ENCODE measurements around the gene ZNF487.

The ZNF487 gene

DNA sequence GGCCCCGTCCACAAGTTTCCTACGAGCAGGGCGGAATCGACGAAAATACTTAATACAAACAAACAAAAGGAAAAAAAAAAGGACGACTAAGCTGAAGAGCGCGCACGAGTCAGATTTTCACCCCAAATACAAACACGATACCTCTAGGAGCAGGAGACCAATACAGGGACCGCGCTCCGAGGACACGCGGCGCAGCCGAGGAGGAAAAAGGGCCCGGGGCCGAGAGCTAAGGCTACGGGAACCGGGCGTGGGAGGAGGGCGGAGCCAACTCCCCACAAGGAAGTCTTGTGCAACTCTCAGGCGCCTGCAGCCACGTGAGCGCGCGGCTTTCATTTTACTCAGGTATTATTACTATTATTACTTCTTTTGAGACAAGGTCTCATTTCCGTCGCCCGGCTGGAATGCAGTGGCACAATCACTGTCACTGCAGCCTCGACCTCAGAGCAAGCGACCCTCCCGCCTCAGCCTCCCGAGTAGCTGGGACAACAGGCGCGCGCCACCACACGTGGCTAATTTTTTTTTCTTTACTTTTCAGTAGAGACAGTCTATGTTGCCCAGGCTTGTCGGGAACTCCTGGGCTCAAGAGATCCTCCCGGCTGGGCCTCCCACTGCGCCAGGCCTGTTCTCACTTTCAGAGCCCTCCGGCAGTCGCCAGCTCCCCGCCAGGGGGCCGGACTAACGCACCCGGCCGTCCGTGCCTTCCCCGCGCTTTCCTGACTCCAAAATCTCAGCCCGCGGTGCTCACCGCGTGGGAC is 29.2 kb upstream of the ZNF487 start:
- H3K36me3 ChIP-seq (ENCODE audit: insufficient read depth, low read length) = no peaks in the 10 kb centered on the region

DNA sequence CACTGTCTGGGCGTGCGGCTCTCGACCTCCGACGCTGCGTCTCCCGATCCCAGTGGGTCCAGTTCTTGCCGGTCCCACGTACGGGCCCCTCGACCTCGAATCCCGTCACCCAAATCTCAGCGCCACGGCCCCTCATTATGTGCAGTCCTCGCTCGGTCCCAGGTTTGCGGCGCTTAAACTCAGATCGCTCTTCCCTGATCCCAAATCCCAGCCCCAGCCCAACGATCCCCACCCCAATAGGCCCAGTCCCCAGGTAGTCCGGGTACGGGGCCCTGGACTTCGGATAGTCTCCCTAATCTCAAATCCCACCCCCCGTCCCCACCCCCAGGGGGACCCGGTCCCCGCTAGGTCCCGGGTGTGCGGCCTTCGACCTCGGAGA is 28.6 kb upstream of the ZNF487 start:
- H3K9me3 ChIP-seq (ENCODE audit: low read length) = no peaks in the 10 kb centered on the region

More for the DNA sequence above, 29.2 kb upstream of the ZNF487 start:
- Histone ChIP-seq H3K9me3 (ENCODE audit: low read length) (no peaks in the 10 kb centered on the region), H3K4me3 (ENCODE audit: low read depth in 1 of 2, low read length in 2 of 2) (peak overlapping the region; percentile 55 to 83), H3K27me3 (ENCODE audit: control insufficient read depth in 1 of 2, insufficient read depth in 2 of 2, low read length in 2 of 2) (no peaks in the 10 kb centered on the region), H3K9ac (ENCODE audit: low read length) (peak overlapping the region; percentile 80), H3K4me1 (ENCODE audit: insufficient read depth, low read length) (peaks cover 31% of the 10 kb centered on the region), H3K27ac (ENCODE audit: low read depth, low read length) (peak overlapping the region; percentile 96)

DNA sequence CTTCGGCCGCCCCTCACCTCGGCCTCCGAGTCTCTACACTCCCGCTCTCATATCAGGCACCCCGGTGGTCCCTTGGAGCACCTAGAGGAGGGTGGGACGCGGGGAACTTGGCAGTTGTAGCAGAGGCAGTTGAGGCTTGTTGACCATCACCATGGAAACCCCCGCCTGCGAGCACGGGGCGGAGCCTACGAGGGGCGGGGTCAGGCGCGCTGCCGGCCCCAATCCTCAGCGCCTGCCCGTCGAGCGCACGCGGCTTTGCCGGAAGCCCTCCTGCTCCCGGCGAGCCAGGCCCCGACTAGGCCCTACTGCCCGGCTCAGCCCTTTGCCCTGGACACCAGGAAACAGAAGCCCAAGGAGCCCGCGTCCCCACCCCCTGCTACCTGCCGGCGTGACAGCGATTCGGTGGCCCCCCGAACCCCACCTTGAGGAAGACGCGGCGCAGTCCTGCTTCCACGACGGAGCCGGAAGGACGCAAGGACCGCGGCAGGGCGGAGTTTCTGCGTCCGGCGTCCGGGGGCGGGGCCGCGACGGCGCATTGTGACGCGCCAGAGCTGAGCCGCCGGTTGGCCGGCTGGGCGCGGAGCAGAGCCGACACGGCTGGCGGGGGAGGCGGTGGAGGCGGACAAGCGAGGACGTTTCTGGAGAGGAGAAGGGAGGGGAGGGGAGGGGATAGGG is 28.1 kb upstream of the ZNF487 start, which contains the start of gene HNRNPF:
Gene HNRNPF (minus strand): TSS at position 477 of the 675 bp plus-strand sequence. CDS start 21,302 bp downstream, outside the sequence.
- H3K9me3 ChIP-seq (ENCODE audit: low read length) = no peaks in the 10 kb centered on the region
- H3K36me3 ChIP-seq (ENCODE audit: insufficient read depth, low read length) = no peaks in the 10 kb centered on the region
- peak within 1 kb of the TSS; percentile 55 to 83 for H3K4me3 ChIP-seq (ENCODE audit: low read depth in 1 of 2, low read length in 2 of 2)
- peaks cover 22% of the 10 kb centered on the region for H3K4me1 ChIP-seq (ENCODE audit: insufficient read depth, low read length)
- H3K9ac ChIP-seq (ENCODE audit: low read length) = peak within 1 kb of the TSS; percentile 80
- no peaks in the 10 kb centered on the region for H3K27me3 ChIP-seq (ENCODE audit: control insufficient read depth in 1 of 2, insufficient read depth in 2 of 2, low read length in 2 of 2)
- peak within 1 kb of the TSS; percentile 96 for H3K27ac ChIP-seq (ENCODE audit: low read depth, low read length)

More for the DNA sequence above, 28.6 kb upstream of the ZNF487 start:
- H3K27ac ChIP-seq (ENCODE audit: low read depth, low read length) = peak overlapping the region; percentile 96
- H3K4me3 ChIP-seq (ENCODE audit: low read depth in 1 of 2, low read length in 2 of 2) = peak overlapping the region; percentile 55 to 83
- H3K36me3 ChIP-seq (ENCODE audit: insufficient read depth, low read length) = no peaks in the 10 kb centered on the region
- H3K9ac ChIP-seq (ENCODE audit: low read length) = peak overlapping the region; percentile 80
- H3K4me1 ChIP-seq (ENCODE audit: insufficient read depth, low read length) = peaks cover 26% of the 10 kb centered on the region
- H3K27me3 ChIP-seq (ENCODE audit: control insufficient read depth in 1 of 2, insufficient read depth in 2 of 2, low read length in 2 of 2) = no peaks in the 10 kb centered on the region

DNA sequence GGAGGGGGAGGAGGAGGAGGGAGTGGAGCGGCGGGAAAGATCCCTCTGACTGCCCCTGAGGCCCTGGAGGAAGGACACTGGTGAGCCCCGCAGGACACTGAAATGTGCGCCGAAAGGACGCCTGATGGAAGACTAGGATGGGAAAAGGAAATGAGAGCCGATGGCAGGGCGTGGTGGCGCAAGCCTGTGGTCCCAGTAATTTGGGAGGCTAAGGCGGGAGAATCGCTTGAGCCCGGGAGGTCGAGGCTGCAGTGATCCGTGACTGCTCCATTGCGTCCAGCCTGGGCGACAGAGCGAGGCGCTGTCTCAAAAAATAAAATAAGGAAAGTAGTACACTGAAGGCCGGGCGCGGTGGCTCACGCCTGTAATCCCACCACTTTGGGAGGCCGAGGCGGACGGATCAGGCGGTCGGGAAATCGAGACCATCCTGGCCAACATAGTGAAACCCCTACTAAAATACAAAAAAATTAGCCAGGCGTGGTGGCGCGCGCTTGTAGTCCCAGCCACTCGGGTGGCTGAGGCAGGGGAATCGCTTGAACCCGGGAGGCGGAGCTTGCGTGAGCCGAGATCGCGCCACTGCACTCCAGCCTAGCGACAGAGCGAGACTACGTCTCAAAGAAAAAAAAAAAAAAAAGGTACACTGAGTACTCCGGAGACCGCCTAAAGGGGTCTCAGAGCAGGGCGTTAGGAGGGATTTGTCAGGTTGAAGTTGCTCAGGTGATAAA is 27.4 kb upstream of the ZNF487 start:
- H3K9ac ChIP-seq (ENCODE audit: low read length) = peak overlapping the region; percentile 53
- H3K9me3 ChIP-seq (ENCODE audit: low read length) = no peaks in the 10 kb centered on the region
- H3K4me3 ChIP-seq (ENCODE audit: low read depth in 1 of 2, low read length in 2 of 2) = peak overlapping the region; percentile 43 to 82
- peaks cover 22% of the 10 kb centered on the region for H3K4me1 ChIP-seq (ENCODE audit: insufficient read depth, low read length)
- H3K27ac ChIP-seq (ENCODE audit: low read depth, low read length) = peak overlapping the region; percentile 96
- no peaks in the 10 kb centered on the region for H3K36me3 ChIP-seq (ENCODE audit: insufficient read depth, low read length)
- H3K27me3 ChIP-seq (ENCODE audit: control insufficient read depth in 1 of 2, insufficient read depth in 2 of 2, low read length in 2 of 2) = no peaks in the 10 kb centered on the region

DNA sequence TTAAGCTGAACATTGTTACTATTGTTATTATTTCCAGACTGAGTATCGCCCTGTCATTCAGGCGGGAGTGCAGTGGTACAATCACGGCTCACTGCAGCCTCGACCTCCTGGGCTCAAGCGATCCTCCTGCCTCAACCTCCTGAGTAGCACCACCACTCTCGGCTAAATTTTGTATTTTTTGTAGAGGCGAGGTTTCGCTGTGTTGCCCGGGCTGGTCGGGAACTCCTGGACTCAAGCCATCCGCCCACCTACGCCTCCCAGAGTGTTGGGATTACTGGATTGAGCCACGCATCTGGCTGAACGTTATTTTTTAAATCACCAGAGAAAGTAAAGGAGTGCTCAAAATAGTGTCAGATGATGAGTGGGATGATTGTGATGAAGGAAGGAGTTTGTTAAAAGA is 26.6 kb upstream of the ZNF487 start:
- Histone ChIP-seq H3K4me1 (ENCODE audit: insufficient read depth, low read length) (peaks cover 20% of the 10 kb centered on the region), H3K36me3 (ENCODE audit: insufficient read depth, low read length) (no peaks in the 10 kb centered on the region), H3K9ac (ENCODE audit: low read length) (no peak overlapping the region), H3K27me3 (ENCODE audit: control insufficient read depth in 1 of 2, insufficient read depth in 2 of 2, low read length in 2 of 2) (no peaks in the 10 kb centered on the region), H3K4me3 (ENCODE audit: low read depth in 1 of 2, low read length in 2 of 2) (no peak overlapping the region), H3K9me3 (ENCODE audit: low read length) (no peaks in the 10 kb centered on the region), H3K27ac (ENCODE audit: low read depth, low read length) (no peak overlapping the region)

DNA sequence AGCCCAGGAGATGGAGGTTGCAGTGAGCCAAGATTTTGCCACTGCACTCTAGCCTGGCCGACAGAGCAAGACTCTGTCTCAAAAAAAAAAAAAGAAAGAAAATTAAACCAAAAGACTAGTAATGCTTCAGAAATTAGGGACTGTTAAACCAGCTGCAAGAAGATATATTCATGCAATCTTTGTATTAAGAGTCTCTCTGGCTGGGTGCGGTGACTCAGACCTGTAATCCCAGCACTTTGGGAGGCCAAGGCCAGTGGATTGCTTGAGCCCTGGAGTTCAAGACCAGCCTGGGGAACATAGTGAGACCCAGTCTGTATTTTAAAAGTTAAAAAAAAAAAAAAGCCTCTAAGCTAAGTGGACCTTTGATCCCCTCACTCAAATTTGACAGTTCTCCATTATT is 25.4 kb upstream of the ZNF487 start:
- no peaks in the 10 kb centered on the region for H3K9me3 ChIP-seq (ENCODE audit: low read length)

DNA sequence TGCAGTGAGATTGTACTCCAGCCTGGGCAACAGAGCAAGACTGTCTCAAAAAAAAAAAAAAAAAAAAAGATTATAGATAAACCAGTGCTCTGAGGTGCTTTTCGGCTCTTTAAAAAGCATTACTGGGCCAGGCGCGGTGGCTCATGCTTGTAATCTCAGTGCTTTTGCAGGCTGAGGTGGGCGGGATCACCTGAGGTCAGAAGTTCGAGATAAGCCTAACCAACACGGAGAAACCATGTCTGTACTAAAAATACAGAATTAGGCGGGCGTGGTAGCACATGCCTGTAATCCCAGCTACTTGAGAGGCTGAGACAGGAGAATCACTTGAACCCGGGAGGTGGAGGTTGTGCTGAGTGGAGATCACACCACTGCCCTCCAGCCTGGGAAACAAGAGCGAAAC is 21.4 kb upstream of the ZNF487 start:
- no peak overlapping the region for H3K4me3 ChIP-seq (ENCODE audit: low read depth in 1 of 2, low read length in 2 of 2)
- peaks cover 6% of the 10 kb centered on the region for H3K4me1 ChIP-seq (ENCODE audit: insufficient read depth, low read length)
- no peak overlapping the region for H3K9ac ChIP-seq (ENCODE audit: low read length)
- no peaks in the 10 kb centered on the region for H3K9me3 ChIP-seq (ENCODE audit: low read length)
- no peaks in the 10 kb centered on the region for H3K27me3 ChIP-seq (ENCODE audit: control insufficient read depth in 1 of 2, insufficient read depth in 2 of 2, low read length in 2 of 2)
- no peak overlapping the region for H3K27ac ChIP-seq (ENCODE audit: low read depth, low read length)
- H3K36me3 ChIP-seq (ENCODE audit: insufficient read depth, low read length) = no peaks in the 10 kb centered on the region

More for the DNA sequence above, 25.4 kb upstream of the ZNF487 start:
- no peak overlapping the region for H3K9ac ChIP-seq (ENCODE audit: low read length)
- no peaks in the 10 kb centered on the region for H3K36me3 ChIP-seq (ENCODE audit: insufficient read depth, low read length)
- peaks cover 8% of the 10 kb centered on the region for H3K4me1 ChIP-seq (ENCODE audit: insufficient read depth, low read length)
- H3K4me3 ChIP-seq (ENCODE audit: low read depth in 1 of 2, low read length in 2 of 2) = no peak overlapping the region
- H3K27me3 ChIP-seq (ENCODE audit: control insufficient read depth in 1 of 2, insufficient read depth in 2 of 2, low read length in 2 of 2) = no peaks in the 10 kb centered on the region
- H3K27ac ChIP-seq (ENCODE audit: low read depth, low read length) = no peak overlapping the region

DNA sequence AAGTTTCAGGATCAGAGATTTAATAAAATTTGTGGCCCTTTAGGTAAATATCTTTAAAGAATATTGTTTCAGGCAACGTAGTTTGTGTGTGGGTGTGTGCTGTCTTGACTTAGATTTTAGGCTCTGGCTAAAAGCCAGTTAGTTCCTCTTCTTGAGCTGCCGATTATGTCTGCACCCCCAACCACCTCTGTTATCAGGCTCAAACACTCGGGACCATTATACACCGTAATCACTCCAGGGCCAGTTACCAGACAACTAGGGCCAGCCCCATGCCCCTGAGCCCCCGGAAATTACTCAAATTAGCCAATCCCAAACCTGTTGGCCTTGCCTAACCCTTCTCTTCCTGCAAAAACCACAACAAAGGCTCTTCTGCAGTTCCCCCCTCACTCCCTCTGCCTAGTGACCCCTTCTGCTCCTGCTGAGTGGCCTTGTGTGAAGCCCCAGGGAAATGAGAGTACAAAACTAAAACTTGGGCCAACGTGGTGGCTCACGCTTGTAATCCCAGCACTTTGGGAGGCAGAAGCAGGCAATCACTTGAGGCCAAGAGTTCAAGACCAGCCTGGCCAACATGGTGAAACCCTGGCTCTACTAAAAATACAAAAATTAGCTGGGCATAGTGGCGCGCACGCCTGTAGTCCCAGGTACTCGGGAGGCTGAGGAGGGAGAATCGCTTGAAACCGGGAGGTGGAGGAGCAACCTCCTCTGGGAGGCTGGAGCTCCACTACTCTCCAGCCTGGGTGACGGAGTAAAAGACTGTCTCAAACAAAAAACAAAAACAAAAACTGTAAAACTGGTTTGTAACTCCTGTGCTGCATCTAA is 18.8 kb upstream of the ZNF487 start:
- H3K27ac ChIP-seq (ENCODE audit: low read depth, low read length) = no peak overlapping the region
- H3K9ac ChIP-seq (ENCODE audit: low read length) = no peak overlapping the region
- H3K36me3 ChIP-seq (ENCODE audit: insufficient read depth, low read length) = no peaks in the 10 kb centered on the region
- no peaks in the 10 kb centered on the region for H3K9me3 ChIP-seq (ENCODE audit: low read length)
- H3K4me3 ChIP-seq (ENCODE audit: low read depth in 1 of 2, low read length in 2 of 2) = no peak overlapping the region
- peaks cover 12% of the 10 kb centered on the region for H3K4me1 ChIP-seq (ENCODE audit: insufficient read depth, low read length)
- H3K27me3 ChIP-seq (ENCODE audit: control insufficient read depth in 1 of 2, insufficient read depth in 2 of 2, low read length in 2 of 2) = no peaks in the 10 kb centered on the region

DNA sequence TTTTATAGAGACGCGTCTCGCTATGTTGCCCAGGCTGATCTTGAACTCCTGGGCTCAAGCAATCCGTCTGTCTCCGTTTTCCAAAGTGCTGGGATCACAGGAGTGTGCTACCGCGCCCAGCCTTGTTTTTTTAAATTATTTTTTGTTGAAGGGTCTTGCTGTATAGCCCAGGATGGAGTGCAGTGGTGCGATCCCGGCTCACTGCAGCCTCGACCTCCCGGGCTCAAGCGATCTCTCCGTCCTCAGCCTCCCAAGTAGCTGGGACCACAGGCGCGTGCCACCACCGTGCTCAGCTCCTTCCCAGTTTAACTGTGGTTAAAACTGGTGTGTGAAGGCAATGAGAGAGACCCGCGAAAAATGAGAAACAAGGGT is 16.9 kb upstream of the ZNF487 start:
- Histone ChIP-seq H3K9ac (ENCODE audit: low read length) (peak overlapping the region; percentile 86), H3K36me3 (ENCODE audit: insufficient read depth, low read length) (no peaks in the 10 kb centered on the region), H3K4me1 (ENCODE audit: insufficient read depth, low read length) (peaks cover 12% of the 10 kb centered on the region), H3K27ac (ENCODE audit: low read depth, low read length) (peak overlapping the region; percentile 93), H3K9me3 (ENCODE audit: low read length) (no peaks in the 10 kb centered on the region), H3K27me3 (ENCODE audit: control insufficient read depth in 1 of 2, insufficient read depth in 2 of 2, low read length in 2 of 2) (no peaks in the 10 kb centered on the region), H3K4me3 (ENCODE audit: low read depth in 1 of 2, low read length in 2 of 2) (peak overlapping the region; percentile 41 to 68)

DNA sequence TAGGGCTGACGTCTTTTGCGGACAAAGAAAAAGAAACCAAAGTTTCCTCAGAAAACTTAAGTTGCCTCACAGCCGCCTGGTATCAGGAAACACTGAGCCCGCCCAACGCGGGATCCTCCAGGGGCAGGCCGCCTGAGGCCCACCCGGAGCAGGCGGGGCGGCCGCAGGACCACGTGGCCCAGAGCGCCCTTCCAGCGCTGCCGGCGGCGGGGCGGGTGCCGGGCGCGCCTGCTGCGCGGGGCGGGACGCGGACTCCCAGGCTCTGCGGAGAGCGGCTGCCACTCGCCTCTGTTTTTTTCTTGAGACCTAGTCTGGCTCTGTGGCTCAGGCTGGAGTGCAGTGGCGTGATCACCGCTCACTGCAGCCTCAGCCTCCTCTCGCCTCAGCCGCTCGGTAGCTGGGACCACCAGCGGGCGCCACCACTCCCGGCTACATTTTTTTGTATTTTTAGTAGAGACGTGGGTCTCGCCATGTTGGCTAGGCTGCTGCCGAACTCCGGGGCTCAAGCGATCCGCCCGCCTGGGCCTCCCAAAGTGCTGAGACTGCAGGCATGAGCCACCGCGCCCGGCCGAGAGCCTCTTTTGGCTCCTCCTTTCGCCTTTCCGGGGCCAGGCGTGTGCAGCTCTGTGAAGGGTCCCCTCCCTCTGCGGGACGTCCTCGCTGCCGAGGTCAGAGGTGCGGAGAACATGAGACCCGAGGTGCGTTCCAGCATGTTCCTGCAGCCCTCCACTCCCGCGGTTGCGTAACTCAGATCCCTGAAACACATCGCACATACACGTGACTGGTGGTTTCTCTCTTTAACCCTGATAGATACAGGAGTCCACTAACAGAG is 16.3 kb upstream of the ZNF487 start:
- Histone ChIP-seq H3K27me3 (ENCODE audit: control insufficient read depth in 1 of 2, insufficient read depth in 2 of 2, low read length in 2 of 2) (no peaks in the 10 kb centered on the region), H3K36me3 (ENCODE audit: insufficient read depth, low read length) (no peaks in the 10 kb centered on the region), H3K9ac (ENCODE audit: low read length) (peak overlapping the region; percentile 86), H3K4me3 (ENCODE audit: low read depth in 1 of 2, low read length in 2 of 2) (peak overlapping the region; percentile 41 to 68), H3K27ac (ENCODE audit: low read depth, low read length) (peak overlapping the region; percentile 93), H3K4me1 (ENCODE audit: insufficient read depth, low read length) (peaks cover 12% of the 10 kb centered on the region), H3K9me3 (ENCODE audit: low read length) (no peaks in the 10 kb centered on the region)

Measured in muscle layer of colon (tissue), 2 donors.